Kidney (tissue), 14 donors: Measurements from ENCODE around the gene PAXIP1. TPM values are rescaled to one million over a fixed set of nuclear protein-coding genes. Genes with fewer than 3 reads are reported as not detected.

Source experiments
- DNase-seq, 5 donors: peaks; one replicate each; pipeline ENCODE4 v3.0.0-alpha.2; 2013 to 2020
- FAIRE-seq: peaks from 2 replicates; lab custom pipeline; 2012; peaks lifted over from hg19 to GRCh38; lab: Jason Lieb, UNC
- H3K27ac ChIP-seq, 2 donors: one replicate each; pipeline ENCODE4 v1.7.0; 2013; ENCODE audit warnings: low read depth in 2 of 2, low read length in 2 of 2, inconsistent platforms in 1 of 2
- H3K27me3 ChIP-seq: one replicate; pipeline ENCODE4 v1.7.1; 2013; ENCODE audit warnings: low read length, inconsistent platforms; ENCODE audit not compliant: control insufficient read depth, insufficient read depth
- H3K36me3 ChIP-seq, 3 donors: one replicate each; pipeline versions ENCODE4 v1.7.0 to v1.7.1; 2013; ENCODE audit warnings: low read length in 3 of 3, control low read depth in 1 of 3, inconsistent platforms in 1 of 3; ENCODE audit not compliant: insufficient read depth in 3 of 3, control insufficient read depth in 2 of 3
- H3K4me1 ChIP-seq, 3 donors: one replicate each; pipeline versions ENCODE4 v1.7.0 to v1.7.1; 2013; ENCODE audit warnings: low read length in 3 of 3, inconsistent platforms in 1 of 3, low read depth in 1 of 3; ENCODE audit not compliant: control insufficient read depth in 2 of 3, insufficient read depth in 2 of 3
- H3K4me3 ChIP-seq, 3 donors: one replicate each; pipeline versions ENCODE4 v1.7.0 to v1.8.1; 2013; ENCODE audit warnings: low read length in 3 of 3, control low read depth in 1 of 3, inconsistent platforms in 1 of 3
- H3K9ac ChIP-seq, 3 donors: one replicate each; pipeline versions ENCODE4 v1.7.0 to v1.7.1; 2013; ENCODE audit warnings: low read length in 3 of 3, control low read depth in 1 of 3, inconsistent platforms in 1 of 3
- H3K9me3 ChIP-seq, 3 donors: one replicate each; pipeline versions ENCODE4 v1.7.0 to v1.7.1; 2013; ENCODE audit warnings: low read length in 3 of 3, control low read depth in 1 of 3, inconsistent platforms in 1 of 3; ENCODE audit not compliant: control insufficient read depth in 2 of 3, insufficient read depth in 1 of 3
- intact Hi-C: fragments of 100-400 bp; cut with DNase I; formaldehyde crosslinking; loops from one replicate; pipeline ENCODE4 v1.11.1; 2022
- polyA plus RNA-seq: library from polyadenylated mRNA; stranded (reverse); fragments of 350-450 nt; fragmentation: Illumina TruSeq; extraction: RNeasy Lipid Tissue Mini Kit (QIAGEN cat#74804); gene quantifications from one replicate; pipeline ENCODE4 v1.2.3, GENCODE V29; 2014; ENCODE audit warnings: low read depth, low replicate concordance; ENCODE audit not compliant: insufficient read depth
- total RNA-seq: library from RNA; stranded (reverse); fragmentation: NEBNext Ultra II Directional; extraction: Animal tissue kit (Norgen Biotek cat#: 25700); gene quantifications from one replicate; pipeline ENCODE4 v1.2.1, GENCODE V29; 2021
- TF ChIP-seq, protein P1 (sequence below): IDR thresholded peaks from 3 replicates; pipeline ENCODE4 v1.5.1; 2012; ENCODE audit warnings: mild to moderate bottlenecking, moderate library complexity, borderline replicate concordance; ENCODE audit not compliant: insufficient read depth; ENCODE audit errors: extremely low read depth
- donor health status: control.
- donor health status: control.
- donor health status: control.
- donor health status: control.
- donor health status: control.
- donor health status: DM: yes; HTN: yes; CAD: no.
- donor health status: Normal renal cell carcinoma (clear cell type).

Gene PAXIP1
- total and polyA plus RNA-seq, 2 donors from 2014 or later = 3.9 to 10.7 TPM

DNA sequence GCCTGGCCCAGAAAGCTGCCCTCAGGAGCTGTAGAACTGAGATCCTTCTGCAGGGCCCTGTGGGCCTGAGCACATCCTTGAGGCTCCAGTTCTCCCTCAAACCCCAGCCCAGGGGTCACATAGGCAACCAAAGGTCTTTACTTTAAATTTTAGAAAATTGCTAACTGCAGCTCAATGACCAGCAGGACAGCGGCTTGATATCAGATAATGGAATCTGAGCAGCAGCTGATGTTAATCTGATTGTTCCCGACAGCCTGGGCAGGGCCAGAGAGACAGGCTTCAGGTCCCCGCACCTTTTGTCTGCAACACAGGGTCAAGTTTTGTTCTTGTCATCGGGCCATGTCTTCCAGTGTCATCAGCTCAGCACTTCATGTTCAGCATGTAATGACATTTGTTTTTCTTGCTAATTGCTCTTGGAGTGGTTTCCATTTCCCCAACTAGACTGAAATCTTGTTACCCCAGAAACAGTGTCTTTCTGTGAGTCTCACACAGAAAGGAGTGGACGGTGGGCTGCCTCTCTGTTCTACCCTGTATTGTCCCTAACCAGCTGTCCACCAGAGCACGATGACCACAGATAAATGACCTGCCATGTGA lies 91.0 kb downstream of the PAXIP1 start:
- H3K9ac ChIP-seq = no peak overlapping the region
- no peak overlapping the region for H3K4me3 ChIP-seq
- DNase-seq (no peak), FAIRE-seq (no peak)
- no peak overlapping the region for H3K27ac ChIP-seq
- TF ChIP-seq, protein P1, sequence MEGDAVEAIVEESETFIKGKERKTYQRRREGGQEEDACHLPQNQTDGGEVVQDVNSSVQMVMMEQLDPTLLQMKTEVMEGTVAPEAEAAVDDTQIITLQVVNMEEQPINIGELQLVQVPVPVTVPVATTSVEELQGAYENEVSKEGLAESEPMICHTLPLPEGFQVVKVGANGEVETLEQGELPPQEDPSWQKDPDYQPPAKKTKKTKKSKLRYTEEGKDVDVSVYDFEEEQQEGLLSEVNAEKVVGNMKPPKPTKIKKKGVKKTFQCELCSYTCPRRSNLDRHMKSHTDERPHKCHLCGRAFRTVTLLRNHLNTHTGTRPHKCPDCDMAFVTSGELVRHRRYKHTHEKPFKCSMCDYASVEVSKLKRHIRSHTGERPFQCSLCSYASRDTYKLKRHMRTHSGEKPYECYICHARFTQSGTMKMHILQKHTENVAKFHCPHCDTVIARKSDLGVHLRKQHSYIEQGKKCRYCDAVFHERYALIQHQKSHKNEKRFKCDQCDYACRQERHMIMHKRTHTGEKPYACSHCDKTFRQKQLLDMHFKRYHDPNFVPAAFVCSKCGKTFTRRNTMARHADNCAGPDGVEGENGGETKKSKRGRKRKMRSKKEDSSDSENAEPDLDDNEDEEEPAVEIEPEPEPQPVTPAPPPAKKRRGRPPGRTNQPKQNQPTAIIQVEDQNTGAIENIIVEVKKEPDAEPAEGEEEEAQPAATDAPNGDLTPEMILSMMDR = no peak
- peaks cover 0 to 5% (median 0%) of the 10 kb centered on the region in 3 donors for H3K4me1 ChIP-seq
- H3K9me3 ChIP-seq = peaks cover 0 to 4% (median 0%) of the 10 kb centered on the region in 3 donors
- intact Hi-C loops = no loop called here
- H3K27me3 ChIP-seq = peaks cover 2% of the 10 kb centered on the region
- no peaks in the 10 kb centered on the region for H3K36me3 ChIP-seq

DNA sequence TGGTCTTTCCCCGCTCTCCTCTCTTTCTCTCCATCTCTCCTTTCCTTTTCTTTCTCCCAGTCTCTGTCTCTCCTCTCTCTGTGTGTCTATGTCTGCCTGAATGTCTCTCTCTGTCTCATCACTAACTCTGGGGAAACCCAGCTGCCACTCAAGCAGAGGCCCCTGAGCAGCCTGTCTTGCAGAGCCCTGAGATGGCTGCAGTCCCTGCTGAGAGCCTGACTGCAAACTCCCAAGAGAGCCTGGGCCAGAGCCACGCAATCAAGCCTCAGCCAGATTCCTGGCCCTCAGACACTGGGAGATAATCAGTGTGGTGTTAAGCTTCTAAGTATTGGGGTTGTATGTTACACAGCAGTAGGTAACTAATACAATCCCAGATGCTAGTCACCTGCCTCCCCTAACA lies 91.5 kb downstream of the PAXIP1 start:
- peaks cover 0 to 4% (median 0%) of the 10 kb centered on the region in 3 donors for H3K9me3 ChIP-seq
- intact Hi-C loops = no loop called here
- H3K27ac ChIP-seq = no peak overlapping the region
- no peaks in the 10 kb centered on the region for H3K36me3 ChIP-seq
- TF ChIP-seq, protein P1 = no peak
- H3K4me1 ChIP-seq = peaks cover 0 to 2% (median 0%) of the 10 kb centered on the region in 3 donors
- no peak overlapping the region for H3K4me3 ChIP-seq
- no peak for FAIRE-seq
- peak in 1 of 5 donors; percentile 52 for DNase-seq
- H3K9ac ChIP-seq = no peak overlapping the region
- H3K27me3 ChIP-seq = peaks cover 2% of the 10 kb centered on the region

DNA sequence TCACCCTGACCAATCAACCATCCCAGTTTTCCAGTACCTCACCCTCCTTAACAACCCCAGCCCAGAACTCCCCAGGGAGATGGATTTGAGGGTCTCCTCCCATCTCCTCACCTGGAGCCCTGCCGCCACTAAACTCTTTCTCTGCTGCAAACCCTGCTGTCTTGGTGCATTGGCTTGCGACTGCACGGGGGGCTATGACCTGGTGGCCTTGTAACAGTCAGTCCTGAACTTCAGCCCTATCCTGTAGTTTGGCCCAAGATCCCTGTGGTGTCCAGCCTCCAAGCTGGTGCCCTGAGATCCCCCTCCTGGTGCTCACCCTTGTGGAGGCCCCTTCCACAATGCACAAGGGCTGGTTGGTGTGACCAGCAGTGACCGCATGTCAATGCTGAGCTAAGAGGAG lies 91.9 kb downstream of the PAXIP1 start:
- H3K36me3 ChIP-seq = no peaks in the 10 kb centered on the region
- peaks cover 2% of the 10 kb centered on the region for H3K27me3 ChIP-seq
- H3K9me3 ChIP-seq = peaks cover 0 to 4% (median 0%) of the 10 kb centered on the region in 3 donors
- intact Hi-C loops = no loop called here
- no peak overlapping the region for H3K27ac ChIP-seq
- FAIRE-seq (no peak), DNase-seq (peak in 1 of 5 donors; percentile 13)
- H3K4me1 ChIP-seq = peaks cover 0 to 2% (median 0%) of the 10 kb centered on the region in 3 donors
- TF ChIP-seq, protein P1 = no peak
- no peak overlapping the region for H3K9ac ChIP-seq
- no peak overlapping the region for H3K4me3 ChIP-seq
